ENCODE results near the gene PTPN9. TPM values are rescaled to one million over a fixed set of nuclear protein-coding genes. Genes with fewer than 3 reads are reported as not detected.
"Not testable (repeated sequence)": the region's sequence is repeated elsewhere in the genome, so short reads cannot be mapped to it uniquely, and the experiment has no call there.

Gene PTPN9
- polyA plus RNA-seq, 4 donors = 39.8 to 45.4 (median 42.8) TPM

DNA sequence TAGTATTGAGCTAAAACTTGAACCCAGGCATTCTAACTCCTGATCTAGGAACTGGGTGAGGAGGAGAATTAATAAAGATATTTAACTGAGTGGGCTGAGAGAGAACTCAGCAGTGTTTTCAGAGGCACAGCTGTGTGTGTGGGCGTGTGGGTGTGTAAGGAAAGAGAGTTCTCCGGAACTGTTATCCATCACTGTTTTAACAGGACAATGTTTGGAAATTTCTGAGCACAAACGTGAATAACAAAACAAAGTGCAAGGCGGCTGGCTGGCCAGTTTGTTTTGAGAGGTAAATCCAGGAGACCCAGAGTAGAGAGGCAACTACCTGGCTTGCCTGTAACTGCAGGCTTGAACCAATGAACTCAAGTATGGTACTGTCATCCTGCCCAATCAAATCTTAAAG is 5.0 kb upstream of the PTPN9 start:
- DNase-seq (ENCODE audit: low read depth in 4 of 4, low spot score in 2 of 4) = no peak

DNA sequence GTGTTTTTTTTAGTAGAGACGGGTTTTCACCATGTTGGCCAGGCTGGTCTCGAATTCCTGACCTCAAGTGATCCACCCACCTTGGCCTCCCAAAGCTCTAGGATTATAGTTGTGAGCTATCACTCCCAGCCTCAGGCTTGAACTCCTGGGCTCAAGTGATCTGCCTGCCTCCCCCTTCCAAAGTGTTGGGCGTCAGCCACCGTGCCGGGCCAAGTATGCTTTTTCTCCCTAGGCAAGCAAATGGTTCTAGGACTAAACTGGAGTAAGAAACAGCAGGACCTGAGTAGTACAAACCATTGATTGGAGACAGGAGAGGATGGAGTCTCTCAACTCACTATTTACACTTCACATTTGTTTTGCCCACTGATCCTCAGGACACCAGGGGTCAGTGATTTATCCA is 4.6 kb upstream of the PTPN9 start:
- no peak for DNase-seq (ENCODE audit: low read depth in 4 of 4, low spot score in 2 of 4)

DNA sequence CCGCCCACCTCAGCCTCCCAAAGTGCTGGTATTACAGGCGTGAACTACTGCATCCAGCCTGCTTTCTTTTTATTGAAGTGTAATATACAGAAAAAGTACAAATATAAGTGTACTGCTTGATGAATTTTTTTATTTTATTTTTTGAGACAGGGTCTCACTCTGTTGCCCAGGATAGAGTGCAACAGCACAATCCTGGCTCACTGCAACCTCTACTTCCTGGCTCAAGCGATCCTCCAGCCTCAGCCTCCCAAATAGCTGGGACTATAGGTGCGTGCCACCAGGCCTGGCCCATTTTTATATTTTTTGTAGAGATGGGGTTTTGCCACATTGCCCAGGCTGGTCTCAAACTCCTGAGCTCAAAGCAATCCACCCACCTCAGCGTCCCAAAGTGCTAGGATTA is 3.8 kb upstream of the PTPN9 start:
- not testable (repeated sequence) for DNase-seq (ENCODE audit: low read depth in 4 of 4, low spot score in 2 of 4)

DNA sequence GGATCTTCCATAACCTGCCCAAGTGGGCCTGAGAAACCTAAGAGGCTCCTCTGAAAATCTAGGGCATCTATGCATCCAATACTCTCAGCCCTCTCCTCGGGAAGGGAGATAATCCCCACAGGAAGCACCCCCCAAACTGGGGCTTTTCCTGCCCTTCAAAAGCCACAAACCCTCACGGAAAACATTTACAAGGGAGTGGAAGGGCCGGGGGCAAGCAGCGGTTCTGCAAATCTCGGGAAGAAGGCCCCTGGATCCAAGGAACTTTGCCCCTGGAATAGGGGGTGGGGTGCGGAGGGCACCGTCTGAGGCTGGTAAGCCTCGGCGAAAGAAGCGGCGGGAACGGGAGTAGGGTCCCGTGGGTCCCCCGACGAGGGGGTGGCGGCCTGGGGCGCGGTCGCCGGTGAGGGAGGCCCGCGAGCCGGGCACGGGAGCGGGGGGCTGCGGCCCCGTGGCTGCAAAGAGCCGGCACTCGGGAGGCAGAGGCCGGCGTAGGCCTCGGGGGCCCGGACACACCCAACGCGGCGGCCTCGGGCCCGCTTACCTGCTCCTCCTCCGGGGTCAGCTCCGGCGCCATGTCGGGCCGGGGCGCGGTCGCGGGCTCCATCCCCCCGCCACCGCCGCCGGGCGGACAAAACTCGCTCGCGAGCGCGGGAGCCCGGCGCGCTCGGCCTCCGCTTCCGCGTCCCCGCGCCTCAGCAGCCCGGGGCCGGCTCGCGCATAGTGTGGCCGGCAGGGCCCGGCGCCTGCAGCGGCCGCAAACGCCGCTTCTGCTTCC is 755 bp downstream of the PTPN9 start:
- peak in 2 of 4 donors; percentile 13 to 31 for DNase-seq (ENCODE audit: low read depth in 4 of 4, low spot score in 2 of 4)

DNA sequence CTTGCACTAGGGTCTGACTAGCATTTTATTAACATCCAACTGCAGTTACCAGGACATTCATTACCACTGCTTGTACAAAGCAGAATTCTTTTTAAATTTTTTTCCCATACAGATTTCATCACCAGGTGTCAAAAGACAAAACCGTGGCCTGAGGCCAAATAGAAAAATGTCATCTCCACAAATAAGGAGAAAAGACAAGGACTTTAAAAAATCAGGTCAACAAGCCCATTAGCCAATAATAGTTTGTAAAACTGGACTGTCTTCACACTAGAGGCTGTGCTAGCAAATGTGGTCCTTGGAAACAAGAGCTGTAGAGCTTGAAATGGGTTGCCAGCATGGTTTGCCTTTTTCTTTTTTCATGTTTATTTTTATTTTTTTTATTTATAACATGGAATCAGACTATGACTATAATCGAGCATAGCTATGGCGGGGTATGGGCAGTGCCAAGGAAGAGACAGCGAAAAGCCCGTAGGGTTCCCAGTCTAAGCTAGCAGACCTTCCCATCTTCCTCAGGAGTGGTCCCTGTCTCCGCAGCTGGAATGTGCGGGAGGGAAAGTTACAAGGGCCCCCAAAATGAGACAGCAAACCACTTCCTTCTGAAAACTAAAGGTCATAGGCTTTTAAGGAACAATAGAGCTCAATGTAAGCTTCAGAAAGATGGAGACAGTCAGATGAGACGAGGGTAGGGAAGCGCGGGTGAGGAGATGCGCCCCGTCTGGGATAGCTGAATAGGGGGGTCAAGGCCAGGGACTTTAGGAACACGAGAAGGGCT is 1.5 kb downstream of the PTPN9 start:
- peak in 3 of 4 donors; percentile 5 to 36 (median 10) for DNase-seq (ENCODE audit: low read depth in 4 of 4, low spot score in 2 of 4)

DNA sequence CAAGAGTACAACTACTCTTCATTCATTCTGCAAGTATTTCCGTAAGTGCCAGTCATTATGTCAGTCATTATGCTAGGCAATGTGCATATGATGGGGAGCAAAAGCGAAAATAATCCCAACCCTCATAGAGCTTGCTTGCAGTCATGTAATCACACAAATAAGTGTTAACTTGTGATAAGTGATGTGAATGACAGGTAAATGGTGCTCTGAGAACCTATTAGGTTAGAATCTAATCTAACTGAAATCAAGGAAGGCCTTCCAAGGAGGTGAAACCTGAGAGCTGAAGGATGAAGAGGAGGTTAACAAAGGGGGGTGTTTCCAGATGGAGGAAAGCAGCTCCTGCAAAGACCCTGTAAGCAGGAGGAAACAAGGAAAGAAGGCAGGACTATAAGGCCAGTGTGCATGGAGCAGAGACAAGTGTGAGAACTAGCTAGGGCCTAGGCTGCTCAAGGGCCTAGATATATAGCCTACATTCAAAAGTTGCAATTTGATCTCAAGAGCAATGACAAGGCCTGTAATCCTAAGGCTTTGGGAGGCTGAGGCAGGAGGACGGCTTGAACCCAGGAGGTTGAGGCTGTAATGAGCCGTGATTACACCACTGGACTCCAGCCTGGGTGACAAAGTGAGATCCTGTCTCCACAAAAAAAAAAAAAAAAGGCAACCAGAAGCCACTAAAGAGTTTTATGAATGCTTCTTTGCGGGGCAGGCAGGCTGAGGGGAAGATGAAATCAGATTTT is 5.3 kb downstream of the PTPN9 start:
- no peak for DNase-seq (ENCODE audit: low read depth in 4 of 4, low spot score in 2 of 4)

DNA sequence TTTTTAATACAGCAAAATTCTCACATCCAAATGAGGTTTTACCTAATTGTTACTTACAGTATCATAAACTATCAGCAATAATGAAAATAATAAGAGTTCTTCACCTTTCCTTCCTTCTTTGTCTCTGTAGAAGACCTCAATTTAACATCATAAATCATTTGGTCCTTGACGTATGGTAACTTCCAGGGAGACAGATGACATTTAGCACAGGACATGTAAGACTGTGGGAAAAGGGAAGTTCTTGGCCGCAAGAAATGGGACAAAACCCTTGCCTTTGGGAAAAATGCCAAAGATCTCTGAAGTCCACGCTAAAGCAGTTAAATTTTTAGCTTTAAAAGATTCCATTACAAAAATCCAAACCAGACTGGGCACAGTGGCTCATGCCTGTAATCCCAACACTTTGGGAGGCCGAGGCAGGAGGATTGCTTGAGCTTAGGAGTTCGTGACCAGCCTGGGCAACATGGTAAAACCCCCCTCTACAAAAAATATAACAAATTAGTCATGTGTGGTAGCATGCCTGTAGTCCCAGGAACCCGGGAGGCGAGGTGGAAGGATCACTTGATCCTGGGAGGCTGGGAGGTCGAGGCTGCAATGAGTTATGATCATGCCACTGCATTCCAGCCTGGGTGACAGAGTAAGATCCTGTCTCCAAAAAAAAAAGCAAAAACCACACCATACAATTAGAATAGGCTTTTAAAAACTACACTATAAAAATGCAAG is 8.8 kb downstream of the PTPN9 start:
- no peak for DNase-seq (ENCODE audit: low read depth in 4 of 4, low spot score in 2 of 4)

DNA sequence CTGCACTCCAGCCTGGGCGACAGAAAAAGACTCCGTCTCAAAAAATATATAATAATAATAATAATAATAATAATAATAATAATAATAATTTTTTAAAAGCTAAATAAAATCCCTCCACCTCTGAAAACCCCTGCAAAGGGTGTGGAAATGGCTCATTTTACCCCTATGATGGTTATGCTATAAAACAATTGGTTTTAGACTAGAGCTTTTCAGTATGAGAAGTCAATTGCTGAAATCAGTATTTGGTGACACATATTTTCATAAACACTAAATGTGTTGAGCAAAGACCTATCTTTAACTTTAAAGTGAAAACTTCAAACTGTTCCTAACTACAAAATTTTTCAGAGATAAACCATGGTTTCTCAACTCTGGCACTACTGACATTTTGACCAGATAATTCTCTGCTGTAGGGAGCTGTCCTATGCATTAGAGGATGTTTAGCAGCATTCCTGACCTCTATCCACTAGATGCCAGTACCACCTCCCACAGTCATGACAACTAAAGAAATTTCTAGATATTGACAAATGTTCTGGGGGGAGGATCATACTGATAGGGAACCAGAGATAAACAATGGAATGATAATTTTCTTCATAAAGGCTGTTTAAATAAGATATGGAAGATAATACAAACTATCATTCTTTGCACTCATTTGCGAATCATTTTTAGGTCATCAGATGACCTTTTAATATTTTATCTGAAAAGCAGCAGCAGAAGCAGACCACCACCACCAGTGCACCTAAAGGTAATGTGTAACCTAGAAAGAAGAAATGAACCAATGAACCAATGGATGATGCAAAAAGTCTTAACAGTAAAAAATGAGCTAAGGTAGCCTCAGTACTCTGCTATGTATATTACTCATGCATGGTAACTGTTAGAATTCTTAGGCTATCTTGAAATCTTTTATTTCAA is 13.8 kb downstream of the PTPN9 start:
- no peak for DNase-seq (ENCODE audit: low read depth in 4 of 4, low spot score in 2 of 4)

DNA sequence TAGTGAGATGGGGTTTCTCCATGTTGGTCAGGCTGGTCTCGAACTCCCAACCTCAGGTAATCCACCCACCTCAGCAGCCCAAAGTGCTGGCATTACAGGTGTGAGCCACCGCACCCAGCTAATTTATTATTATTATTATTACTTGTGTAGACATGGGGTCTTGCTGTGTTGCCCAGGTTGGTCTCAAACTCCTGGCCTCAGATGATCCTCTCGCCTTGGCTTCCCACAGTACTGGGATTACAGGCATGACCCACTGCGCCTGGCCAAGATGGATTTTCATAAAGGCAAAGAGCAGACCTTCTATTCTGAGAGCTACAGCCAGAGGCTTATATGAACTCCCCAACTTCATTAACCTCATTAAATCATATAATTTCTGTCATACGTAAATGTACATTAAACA is 17.2 kb downstream of the PTPN9 start:
- no peak for DNase-seq (ENCODE audit: low read depth in 4 of 4, low spot score in 2 of 4)

DNA sequence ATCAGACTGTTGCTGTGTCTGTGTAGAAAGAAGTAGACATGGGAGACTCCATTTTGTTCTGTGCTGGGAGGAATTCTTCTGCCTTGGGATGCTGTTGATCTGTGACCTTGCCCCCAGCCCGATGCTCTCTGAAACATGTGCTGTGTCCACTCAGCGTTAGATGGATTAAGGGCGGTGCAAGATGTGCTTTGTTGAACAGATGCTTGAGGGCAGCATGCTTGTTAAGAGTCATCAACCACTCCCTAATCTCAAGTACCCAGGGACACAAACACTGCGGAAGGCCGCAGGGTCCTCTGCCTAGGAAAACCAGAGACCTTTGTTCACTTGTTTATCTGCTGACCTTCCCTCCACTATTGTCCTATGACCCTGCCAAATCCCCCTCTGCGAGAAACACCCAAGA is 19.8 kb downstream of the PTPN9 start:
- not testable (repeated sequence) for DNase-seq (ENCODE audit: low read depth in 4 of 4, low spot score in 2 of 4)

DNA sequence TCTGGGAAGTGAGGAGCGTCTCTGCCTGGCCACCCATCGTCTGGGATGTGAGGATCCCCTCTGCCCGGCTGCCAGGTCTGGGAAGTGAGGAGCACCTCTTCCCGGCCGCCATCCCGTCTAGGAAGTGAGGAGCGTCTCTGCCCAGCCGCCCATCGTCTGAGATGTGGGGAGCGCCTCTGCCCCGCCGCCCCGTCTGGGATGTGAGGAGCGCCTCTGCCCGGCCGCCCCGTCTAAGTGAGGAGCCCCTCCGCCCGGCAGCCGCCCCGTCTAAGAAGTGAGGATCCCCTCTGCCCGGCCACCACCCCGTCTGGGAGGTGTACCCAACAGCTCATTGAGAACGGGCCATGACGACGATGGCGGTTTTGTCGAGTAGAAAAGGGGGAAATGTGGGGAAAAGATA is 20.2 kb downstream of the PTPN9 start:
- DNase-seq (ENCODE audit: low read depth in 4 of 4, low spot score in 2 of 4) = not testable (repeated sequence)

DNA sequence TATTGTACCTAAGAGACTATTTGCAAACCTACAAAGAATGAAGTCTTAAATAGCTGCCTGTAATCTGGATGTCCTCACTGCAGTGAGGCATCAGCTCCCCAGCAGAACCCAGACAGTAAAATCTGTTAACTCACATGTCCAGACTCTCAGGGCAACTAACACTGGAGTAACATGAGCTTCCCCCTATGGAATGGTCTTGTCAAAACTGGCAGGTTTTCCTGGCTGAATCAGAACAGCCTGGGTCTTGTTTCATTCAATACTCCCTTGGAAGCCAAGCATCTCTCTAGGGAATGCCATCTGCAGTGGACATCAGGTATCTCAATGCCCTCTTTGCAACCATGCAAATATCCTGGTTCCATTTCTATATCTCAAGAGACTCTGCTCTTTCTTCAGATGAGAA is 24.4 kb downstream of the PTPN9 start:
- no peak for DNase-seq (ENCODE audit: low read depth in 4 of 4, low spot score in 2 of 4)

DNA sequence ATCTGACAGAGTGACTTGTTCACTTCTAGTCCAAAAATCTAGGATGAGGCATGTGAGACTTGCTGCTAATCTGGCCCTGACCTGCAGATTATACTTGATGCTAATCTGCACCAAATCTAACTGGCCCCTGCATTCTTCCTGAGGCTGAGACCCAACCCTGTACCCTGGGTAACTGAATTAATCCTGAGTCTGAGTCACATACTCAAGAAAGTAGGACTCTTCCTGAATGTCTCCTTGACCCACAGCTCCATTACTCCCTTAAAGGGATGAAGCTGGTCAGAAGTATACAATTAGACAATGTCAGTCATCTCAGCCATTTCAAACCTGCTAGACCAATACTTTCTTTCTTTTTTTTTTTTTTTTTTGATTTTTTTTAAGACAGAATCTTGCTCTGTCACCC is 25.5 kb downstream of the PTPN9 start:
- DNase-seq (ENCODE audit: low read depth in 4 of 4, low spot score in 2 of 4) = no peak

DNA sequence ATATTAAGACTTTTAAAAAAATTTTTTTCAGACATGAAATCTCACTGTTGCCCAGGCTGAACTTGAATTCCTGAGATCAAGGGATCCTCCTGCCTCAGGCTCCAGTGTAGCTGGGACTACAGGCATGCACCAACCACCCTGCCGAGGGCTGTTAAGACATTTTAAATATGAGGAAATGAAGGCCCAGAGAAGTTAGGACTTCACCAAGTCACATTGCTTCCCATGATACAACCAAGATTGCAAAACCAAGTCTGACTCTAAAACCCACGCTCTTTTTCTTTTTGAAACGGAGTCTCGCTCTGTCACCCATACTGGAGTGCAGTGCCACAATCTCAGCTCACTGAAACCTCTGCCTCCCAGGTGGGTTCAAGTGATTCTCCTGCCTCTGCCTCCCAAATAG is 28.0 kb downstream of the PTPN9 start:
- DNase-seq (ENCODE audit: low read depth in 4 of 4, low spot score in 2 of 4) = no peak

DNA sequence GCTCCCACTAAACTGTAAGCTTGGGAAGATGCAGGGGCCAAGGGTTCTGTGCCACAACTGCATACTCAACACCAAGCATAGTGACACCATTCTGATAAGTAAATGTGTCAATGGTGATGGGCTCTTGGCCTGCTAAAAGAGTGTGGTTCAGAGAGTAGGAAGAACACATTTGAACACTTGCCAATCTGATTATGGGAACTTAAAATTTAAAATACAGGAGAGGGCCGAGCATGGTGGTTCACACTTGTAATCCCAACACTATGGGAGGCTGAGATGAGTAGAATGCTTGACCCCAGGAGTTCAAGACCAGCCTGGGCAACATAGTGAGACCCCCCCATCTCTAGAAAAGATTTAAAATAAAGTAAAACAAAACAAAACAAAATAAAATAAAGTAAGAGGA is 34.1 kb downstream of the PTPN9 start:
- no peak for DNase-seq (ENCODE audit: low read depth in 4 of 4, low spot score in 2 of 4)

DNA sequence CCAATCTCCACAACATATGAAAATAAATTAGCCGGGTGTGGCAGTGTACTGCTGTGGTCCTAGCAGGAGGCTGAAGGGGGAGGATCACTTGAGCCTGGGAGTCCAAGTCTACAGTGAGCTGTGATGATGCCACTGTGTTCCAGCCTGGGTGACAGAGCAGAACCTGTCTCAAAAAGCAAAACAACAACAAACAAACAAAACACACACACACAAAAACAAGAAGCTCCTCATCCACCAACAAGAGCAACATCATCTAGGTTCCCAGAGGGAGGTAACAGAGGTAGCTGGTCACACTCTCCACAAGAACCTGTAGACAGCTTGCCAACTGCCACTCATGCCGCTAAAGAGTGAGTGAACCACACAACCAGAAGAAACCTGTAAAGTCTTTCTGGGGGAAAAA is 34.8 kb downstream of the PTPN9 start:
- DNase-seq (ENCODE audit: low read depth in 4 of 4, low spot score in 2 of 4) = no peak

DNA sequence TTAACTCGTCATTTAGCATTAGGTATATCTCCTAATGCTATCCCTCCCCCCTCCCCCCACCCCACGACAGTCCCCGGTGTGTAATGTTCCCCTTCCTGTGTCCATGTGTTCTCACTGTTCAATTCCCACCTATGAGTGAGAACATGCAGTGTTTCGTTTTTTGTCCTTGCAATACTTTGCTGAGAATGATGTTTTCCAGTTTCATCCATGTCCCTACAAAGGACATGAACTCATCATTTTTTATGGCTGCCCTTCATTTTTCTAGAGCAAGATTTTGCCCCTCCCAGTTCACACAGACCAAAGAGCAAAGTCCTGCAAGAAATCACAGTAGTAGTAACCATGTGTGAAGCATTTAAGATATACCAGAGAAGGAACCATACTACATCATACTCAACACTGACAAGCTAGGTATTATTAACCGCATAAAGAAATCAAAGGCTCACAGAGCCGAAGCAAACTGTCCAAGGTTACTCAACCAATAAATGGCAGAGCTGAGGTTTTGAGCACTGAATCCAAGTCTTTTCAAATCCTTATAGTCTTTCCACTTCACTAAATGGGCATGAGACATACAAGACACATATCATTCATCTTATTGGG is 36.1 kb downstream of the PTPN9 start:
- not testable (repeated sequence) for DNase-seq (ENCODE audit: low read depth in 4 of 4, low spot score in 2 of 4)

DNA sequence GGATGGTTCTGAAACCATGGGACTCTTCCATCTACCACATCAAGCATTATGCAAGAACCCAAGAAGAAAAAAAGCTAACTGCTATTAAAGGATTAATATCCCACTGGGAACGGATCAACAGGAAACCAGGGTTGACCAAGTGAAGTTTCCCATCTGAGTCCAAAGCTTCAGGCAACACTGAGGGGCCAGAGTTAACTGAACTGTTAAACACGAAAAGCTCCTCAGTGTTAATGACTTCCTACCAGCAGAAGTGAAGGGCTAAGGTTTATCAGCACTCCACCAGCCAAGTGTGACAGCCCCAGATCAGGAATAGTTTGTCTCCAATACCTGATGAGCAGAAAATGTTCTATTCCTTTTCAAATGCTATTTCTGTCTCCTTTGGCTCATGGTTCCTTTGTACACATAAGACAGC is 36.7 kb downstream of the PTPN9 start:
- DNase-seq (ENCODE audit: low read depth in 4 of 4, low spot score in 2 of 4) = no peak

DNA sequence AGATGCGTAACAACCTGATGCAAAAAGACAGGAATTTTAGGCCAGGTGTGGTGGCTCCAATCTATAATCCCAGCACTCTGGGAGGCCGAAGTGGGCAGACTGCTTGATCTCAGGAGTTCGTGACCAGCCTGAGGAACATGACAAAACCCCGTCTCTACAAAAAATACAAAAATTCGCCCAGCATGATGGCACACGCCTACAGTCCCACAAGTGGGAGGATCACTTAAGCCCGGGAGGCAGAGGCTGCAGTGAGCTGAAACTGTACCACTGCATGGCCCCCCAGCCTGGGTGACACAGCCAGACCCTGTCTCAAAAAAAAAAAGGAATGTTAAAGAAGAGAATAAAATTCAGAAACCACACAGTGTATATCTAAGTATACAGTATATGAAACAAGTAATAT is 40.7 kb downstream of the PTPN9 start:
- DNase-seq (ENCODE audit: low read depth in 4 of 4, low spot score in 2 of 4) = no peak
